Karpas-422 (cell line): ENCODE results near the gene ATXN2. TPM values are rescaled to one million over a fixed set of nuclear protein-coding genes. Genes with fewer than 3 reads are reported as not detected.
"Not testable (repeated sequence)": the region's sequence is repeated elsewhere in the genome, so short reads cannot be mapped to it uniquely, and the experiment has no call there.

Experiments
- DNase-seq: peaks from one replicate; pipeline ENCODE4 v3.0.0-alpha.2; 2015
- H2AFZ ChIP-seq: fragments of 200-600 bp; sonication (generic); 2 replicates; pipeline ENCODE4 v1.6.1; 2014; ENCODE audit warnings: antibody characterized with exemption, low read length, mixed read lengths
- H3K27ac ChIP-seq: fragments of 200-600 bp; sonication (generic); 2 replicates; pipeline ENCODE4 v1.5.1; 2014; ENCODE audit warnings: mild to moderate bottlenecking, low read length, moderate library complexity
- H3K27me3 ChIP-seq: fragments of 200-600 bp; sonication (generic); 2 replicates; pipeline ENCODE4 v1.6.1; 2014; ENCODE audit warnings: low read length, mixed read lengths
- H3K36me3 ChIP-seq: fragments of 200-600 bp; sonication (generic); 2 replicates; pipeline ENCODE4 v1.6.1; 2014; ENCODE audit warnings: low read length, mixed read lengths; ENCODE audit not compliant: insufficient read depth
- H3K4me1 ChIP-seq: fragments of 200-600 bp; sonication (generic); 2 replicates; pipeline ENCODE4 v1.6.1; 2014; ENCODE audit warnings: mild to moderate bottlenecking, low read length, mixed read lengths
- H3K4me2 ChIP-seq: fragments of 200-600 bp; sonication (generic); 2 replicates; pipeline ENCODE4 v1.6.1; 2014; ENCODE audit warnings: low read length, low read depth, mild to moderate bottlenecking; ENCODE audit not compliant: poor library complexity, severe bottlenecking
- H3K4me3 ChIP-seq: fragments of 200-600 bp; sonication (generic); 2 replicates; pipeline ENCODE4 v1.5.1; 2014; ENCODE audit warnings: mild to moderate bottlenecking, antibody characterized with exemption, low read length, mixed read lengths
- H3K79me2 ChIP-seq: fragments of 200-600 bp; sonication (generic); 2 replicates; pipeline ENCODE4 v1.6.1; 2014; ENCODE audit warnings: mild to moderate bottlenecking, low read length, mixed read lengths
- H3K9ac ChIP-seq: fragments of 200-600 bp; sonication (generic); 2 replicates; pipeline ENCODE4 v1.6.0; 2014; ENCODE audit warnings: low read length
- H3K9me2 ChIP-seq: fragments of 200-600 bp; sonication (generic), shearing (Covaris generic); replicated peaks from 2 replicates; pipeline ENCODE4 v1.6.0; 2014; ENCODE audit warnings: mild to moderate bottlenecking, low read length, moderate library complexity; ENCODE audit not compliant: insufficient read depth
- H3K9me3 ChIP-seq: fragments of 300-700, 200-600 bp; sonication (generic); 2 replicates; pipeline ENCODE4 v1.6.1; 2014; ENCODE audit warnings: low read length, mixed read lengths
- H4K20me1 ChIP-seq: fragments of 200-600 bp; sonication (generic); 2 replicates; pipeline ENCODE4 v1.6.1; 2014; ENCODE audit warnings: mild to moderate bottlenecking, antibody characterized with exemption, low read length, low read depth; ENCODE audit not compliant: insufficient read depth
- total RNA-seq: library from RNA; depleted of rRNA; stranded (reverse); fragments of >200 nt; shearing (Covaris generic); gene quantifications from 2 replicates; pipeline ENCODE4 v1.2.3, GENCODE V29; 2014; ENCODE audit warnings: low replicate concordance

ATXN2 gene
- total RNA-seq, 1 experiment from 2014 or later: 50.6 TPM

- not testable (repeated sequence) for H3K9me2 ChIP-seq, H3K4me3 ChIP-seq, H3K4me1 ChIP-seq, H2AFZ ChIP-seq, H3K27me3 ChIP-seq, H3K9me3 ChIP-seq, H4K20me1 ChIP-seq, H3K27ac ChIP-seq, H3K4me2 ChIP-seq, DNase-seq, H3K9ac ChIP-seq
- Histone ChIP-seq H3K79me2 (peaks cover 25% of the 10 kb centered on the region), H3K36me3 (peaks cover 43% of the 10 kb centered on the region)
These were observed 106.1 kb downstream of the ATXN2 start for GRCh38 chr12:111492979-111493378.

GRCh38 chr12:111488798-111489197, 110.3 kb downstream of the ATXN2 start:
- H3K4me1 ChIP-seq: no peaks in the 10 kb centered on the region
- H2AFZ ChIP-seq: no peak overlapping the region
- H3K9me3 ChIP-seq: no peaks in the 10 kb centered on the region
- no peak overlapping the region for H3K9ac ChIP-seq
- no peaks in the 10 kb centered on the region for H3K9me2 ChIP-seq
- peaks cover 8% of the 10 kb centered on the region; the same call in 1 of the 2 replicates for H3K79me2 ChIP-seq
- peaks cover 49% of the 10 kb centered on the region for H3K36me3 ChIP-seq
- no peak overlapping the region for H3K4me2 ChIP-seq
- no peak overlapping the region for H3K4me3 ChIP-seq
- no peaks in the 10 kb centered on the region for H3K27me3 ChIP-seq
- no peak overlapping the region for H3K27ac ChIP-seq
- no peaks in the 10 kb centered on the region for H4K20me1 ChIP-seq
- no peak for DNase-seq

GRCh38 chr12:111488271-111488670, 110.8 kb downstream of the ATXN2 start:
- H2AFZ ChIP-seq: no peak overlapping the region
- H3K9me2 ChIP-seq: no peaks in the 10 kb centered on the region
- H4K20me1 ChIP-seq: no peaks in the 10 kb centered on the region
- H3K4me3 ChIP-seq: no peak overlapping the region
- no peak overlapping the region for H3K9ac ChIP-seq
- peaks cover 54% of the 10 kb centered on the region for H3K36me3 ChIP-seq
- no peaks in the 10 kb centered on the region for H3K9me3 ChIP-seq
- H3K79me2 ChIP-seq: peaks cover 8% of the 10 kb centered on the region; the same call in 1 of the 2 replicates
- no peaks in the 10 kb centered on the region for H3K27me3 ChIP-seq
- no peaks in the 10 kb centered on the region for H3K4me1 ChIP-seq
- no peak overlapping the region for H3K4me2 ChIP-seq
- DNase-seq: no peak
- no peak overlapping the region for H3K27ac ChIP-seq

- Histone ChIP-seq H3K9ac (no peak overlapping the region), H3K4me3 (no peak overlapping the region), H2AFZ (no peak overlapping the region), H3K27me3 (no peaks in the 10 kb centered on the region), H3K4me2 (no peak overlapping the region), H3K9me3 (no peaks in the 10 kb centered on the region), H3K4me1 (no peaks in the 10 kb centered on the region), H3K27ac (no peak overlapping the region), H3K36me3 (peaks cover 47% of the 10 kb centered on the region), H3K9me2 (no peaks in the 10 kb centered on the region), H4K20me1 (no peaks in the 10 kb centered on the region), H3K79me2 (no peaks in the 10 kb centered on the region)
- DNase-seq: no peak
These were observed 116.7 kb downstream of the ATXN2 start for GRCh38 chr12:111482462-111482861.

GRCh38 chr12:111471236-111471635, 127.9 kb downstream of the ATXN2 start:
- no peak overlapping the region for H3K9ac ChIP-seq
- DNase-seq: no peak
- no peaks in the 10 kb centered on the region for H3K9me3 ChIP-seq
- peaks cover 14% of the 10 kb centered on the region for H3K79me2 ChIP-seq
- H3K4me1 ChIP-seq: no peaks in the 10 kb centered on the region
- H4K20me1 ChIP-seq: no peaks in the 10 kb centered on the region
- H2AFZ ChIP-seq: no peak overlapping the region
- peaks cover 44% of the 10 kb centered on the region for H3K36me3 ChIP-seq
- H3K9me2 ChIP-seq: no peaks in the 10 kb centered on the region
- H3K27ac ChIP-seq: no peak overlapping the region
- no peaks in the 10 kb centered on the region for H3K27me3 ChIP-seq
- no peak overlapping the region for H3K4me3 ChIP-seq
- H3K4me2 ChIP-seq: no peak overlapping the region

GRCh38 chr12:111469401-111469800, 129.7 kb downstream of the ATXN2 start:
- no peaks in the 10 kb centered on the region for H3K27me3 ChIP-seq
- H3K9me3 ChIP-seq: no peaks in the 10 kb centered on the region
- DNase-seq: no peak
- no peaks in the 10 kb centered on the region for H3K9me2 ChIP-seq
- H3K36me3 ChIP-seq: peaks cover 42% of the 10 kb centered on the region
- no peak overlapping the region for H3K27ac ChIP-seq
- no peak overlapping the region for H3K9ac ChIP-seq
- H3K4me3 ChIP-seq: no peak overlapping the region
- H3K4me1 ChIP-seq: no peaks in the 10 kb centered on the region
- peaks cover 25% of the 10 kb centered on the region for H3K79me2 ChIP-seq
- H2AFZ ChIP-seq: no peak overlapping the region
- H3K4me2 ChIP-seq: no peak overlapping the region
- H4K20me1 ChIP-seq: no peaks in the 10 kb centered on the region

GRCh38 chr12:111467857-111468241, 131.3 kb downstream of the ATXN2 start:
- Histone ChIP-seq H3K9me3 (no peaks in the 10 kb centered on the region), H3K36me3 (peaks cover 36% of the 10 kb centered on the region), H3K79me2 (peaks cover 33% of the 10 kb centered on the region), H3K27ac (no peak overlapping the region), H2AFZ (no peak overlapping the region), H3K4me1 (peaks cover 11% of the 10 kb centered on the region), H3K4me3 (no peak overlapping the region), H3K4me2 (no peak overlapping the region), H3K27me3 (no peaks in the 10 kb centered on the region), H4K20me1 (no peaks in the 10 kb centered on the region), H3K9me2 (no peaks in the 10 kb centered on the region), H3K9ac (no peak overlapping the region)
- DNase-seq: no peak

- peaks cover 33% of the 10 kb centered on the region for H3K79me2 ChIP-seq
- peaks cover 36% of the 10 kb centered on the region for H3K36me3 ChIP-seq
- H3K9me3 ChIP-seq: no peaks in the 10 kb centered on the region
- no peak overlapping the region for H2AFZ ChIP-seq
- DNase-seq: no peak
- H3K27ac ChIP-seq: no peak overlapping the region
- H3K9me2 ChIP-seq: no peaks in the 10 kb centered on the region
- no peak overlapping the region for H3K4me3 ChIP-seq
- no peak overlapping the region for H3K4me2 ChIP-seq
- H3K4me1 ChIP-seq: peaks cover 17% of the 10 kb centered on the region
- no peaks in the 10 kb centered on the region for H3K27me3 ChIP-seq
- no peaks in the 10 kb centered on the region for H4K20me1 ChIP-seq
- H3K9ac ChIP-seq: no peak overlapping the region
These were observed 131.8 kb downstream of the ATXN2 start for GRCh38 chr12:111467092-111467856.
